Mesenchymal stem cell (in vitro differentiated cells and primary cell): Measurements from ENCODE around the gene NANOS1.
A peak's percentile ranks its signal among the peaks of the same experiment; 100 is the strongest.

Source experiments
- DNase-seq: peaks from one replicate; pipeline ENCODE4 v3.0.0-alpha.2; 2013
- H2AFZ ChIP-seq: one replicate; pipeline ENCODE4 v1.6.1; 2013; ENCODE audit warnings: low read depth, mild to moderate bottlenecking, control low read depth, inconsistent platforms, low read length, moderate library complexity
- H2AK5ac ChIP-seq: 2 replicates; pipeline ENCODE4 v1.6.1; 2013; ENCODE audit warnings: low read length, moderate library complexity, mild to moderate bottlenecking, inconsistent platforms; ENCODE audit not compliant: severe bottlenecking
- H2BK120ac ChIP-seq: one replicate; pipeline ENCODE4 v1.6.1; 2013; ENCODE audit warnings: low read depth, mild to moderate bottlenecking, inconsistent platforms, low read length, moderate library complexity
- H2BK12ac ChIP-seq, 2 experiments: one replicate each; pipeline ENCODE4 v1.6.1; 2013; ENCODE audit warnings: inconsistent platforms in 2 of 2, low read length in 2 of 2, mild to moderate bottlenecking in 2 of 2, moderate library complexity in 2 of 2, control low read depth in 1 of 2
- H2BK15ac ChIP-seq: one replicate; pipeline ENCODE4 v1.6.1; 2013; ENCODE audit warnings: mild to moderate bottlenecking, low read depth, inconsistent platforms; ENCODE audit not compliant: poor library complexity, severe bottlenecking
- H2BK5ac ChIP-seq: 2 replicates; pipeline ENCODE4 v1.6.1; 2013; ENCODE audit warnings: low read depth, mild to moderate bottlenecking, low read length, control low read depth, inconsistent platforms; ENCODE audit not compliant: poor library complexity, severe bottlenecking
- H3K14ac ChIP-seq, 2 experiments: one replicate each; pipeline ENCODE4 v1.6.1; 2013; ENCODE audit warnings: inconsistent platforms in 2 of 2, low read length in 2 of 2, control low read depth in 1 of 2, mild to moderate bottlenecking in 1 of 2, moderate library complexity in 1 of 2
- H3K18ac ChIP-seq, 2 experiments: one replicate each; pipeline ENCODE4 v1.6.1; 2013; ENCODE audit warnings: inconsistent platforms in 2 of 2, low read length in 2 of 2, control low read depth in 1 of 2, low read depth in 1 of 2, mild to moderate bottlenecking in 1 of 2
- H3K23ac ChIP-seq, 2 experiments: one replicate each; pipeline ENCODE4 v1.6.1; 2013; ENCODE audit warnings: inconsistent platforms in 2 of 2, low read length in 2 of 2, mild to moderate bottlenecking in 2 of 2, moderate library complexity in 2 of 2, control low read depth in 1 of 2
- H3K27ac ChIP-seq: 2 replicates; pipeline ENCODE4 v1.5.1; 2013; ENCODE audit warnings: mild to moderate bottlenecking, moderate library complexity, low read length, control low read depth, inconsistent platforms; ENCODE audit not compliant: poor library complexity, severe bottlenecking
- H3K27me3 ChIP-seq, 2 experiments: 2 replicates each; pipeline versions ENCODE4 v1.6.1 to v1.7.0; 2013; ENCODE audit warnings: low read length in 2 of 2, mild to moderate bottlenecking in 2 of 2, moderate library complexity in 2 of 2, control low read depth in 1 of 2, inconsistent platforms in 1 of 2; ENCODE audit not compliant: control insufficient read depth in 1 of 2, insufficient read depth in 1 of 2
- H3K36me3 ChIP-seq, 2 experiments: 2 replicates each; pipeline versions ENCODE4 v1.6.1 to v1.7.0; 2013; ENCODE audit warnings: low read length in 2 of 2, control low read depth in 1 of 2, inconsistent platforms in 1 of 2, low read depth in 1 of 2, mild to moderate bottlenecking in 1 of 2; ENCODE audit not compliant: insufficient read depth in 2 of 2, control insufficient read depth in 1 of 2
- H3K4ac ChIP-seq, 2 experiments: one replicate each; pipeline ENCODE4 v1.6.1; 2013; ENCODE audit warnings: inconsistent platforms in 2 of 2, low read length in 2 of 2, mild to moderate bottlenecking in 2 of 2, moderate library complexity in 2 of 2, control low read depth in 1 of 2, low read depth in 1 of 2
- H3K4me1 ChIP-seq: 2 replicates; pipeline ENCODE4 v1.6.1; 2013; ENCODE audit warnings: low read depth, low read length, control low read depth; ENCODE audit not compliant: control insufficient read depth, insufficient read depth
- H3K4me2 ChIP-seq: 2 replicates; pipeline ENCODE4 v1.6.1; 2013; ENCODE audit warnings: low read length, mild to moderate bottlenecking, inconsistent platforms; ENCODE audit not compliant: poor library complexity, severe bottlenecking
- H3K4me3 ChIP-seq, 2 experiments: 2 replicates each; pipeline versions ENCODE4 v1.5.1 to v1.7.0; 2013; ENCODE audit warnings: low read length in 2 of 2, mild to moderate bottlenecking in 2 of 2, control low read depth in 1 of 2, low read depth in 1 of 2; ENCODE audit not compliant: insufficient read depth in 1 of 2
- H3K79me1 ChIP-seq: replicated peaks from 2 replicates; pipeline ENCODE4 v1.6.1; 2013; ENCODE audit warnings: mild to moderate bottlenecking, control low read depth, low read length, inconsistent platforms; ENCODE audit not compliant: poor library complexity, severe bottlenecking
- H3K9ac ChIP-seq: 2 replicates; pipeline ENCODE4 v1.7.0; 2013; ENCODE audit warnings: mild to moderate bottlenecking, low read length, moderate library complexity
- H3K9me3 ChIP-seq: 2 replicates; pipeline ENCODE4 v1.7.0; 2013; ENCODE audit warnings: mild to moderate bottlenecking, low read length; ENCODE audit not compliant: control insufficient read depth
- H4K8ac ChIP-seq: one replicate; pipeline ENCODE4 v1.6.1; 2013; ENCODE audit warnings: inconsistent platforms, mild to moderate bottlenecking, low read length, moderate library complexity
- H4K91ac ChIP-seq: one replicate; pipeline ENCODE4 v1.6.1; 2013; ENCODE audit warnings: mild to moderate bottlenecking, low read length, inconsistent platforms
- WGBS: methylation state at CpG from one replicate; pipeline ENCODE4 v1.1.7; 2013; ENCODE audit warnings: mixed read lengths; 5-methylcytosine and 5-hydroxymethylcytosine counted together

Gene NANOS1

GRCh38 chr10:118981946-118982345, 47.6 kb upstream of the NANOS1 start:
- Histone ChIP-seq H3K4ac (no peak overlapping the region), H3K4me2 (no peak overlapping the region), H3K27ac (no peak overlapping the region), H3K18ac (no peak overlapping the region), H2BK15ac (no peak overlapping the region), H3K23ac (no peak overlapping the region), H3K4me3 (no peak overlapping the region), H2AK5ac (no peak overlapping the region), H3K9me3 (peaks cover 24% of the 10 kb centered on the region), H4K91ac (no peak overlapping the region), H2AFZ (no peak overlapping the region), H3K9ac (no peak overlapping the region), H2BK5ac (no peak overlapping the region), H3K4me1 (peaks cover 2% of the 10 kb centered on the region), H2BK12ac (no peak overlapping the region), H4K8ac (no peak overlapping the region), H3K14ac (no peak overlapping the region), H3K79me1 (no peaks in the 10 kb centered on the region), H3K27me3 (peaks cover 6 to 26% of the 10 kb centered on the region in 2 experiments), H3K36me3 (no peaks in the 10 kb centered on the region), H2BK120ac (no peak overlapping the region)
- 93% methylated on average over 11 of the region's 11 CpGs for whole genome bisulfite sequencing
- DNase-seq, result no peak

- Histone ChIP-seq H2AK5ac (no peak overlapping the region), H3K18ac (no peak overlapping the region), H3K4ac (no peak overlapping the region), H2BK5ac (no peak overlapping the region), H3K27ac (no peak overlapping the region), H3K27me3 (peaks cover 6 to 26% of the 10 kb centered on the region in 2 experiments), H2BK120ac (no peak overlapping the region), H3K79me1 (no peaks in the 10 kb centered on the region), H2AFZ (no peak overlapping the region), H2BK15ac (no peak overlapping the region), H3K4me3 (no peak overlapping the region), H4K8ac (no peak overlapping the region), H4K91ac (no peak overlapping the region), H3K14ac (peak overlapping the region in 1 of 2 experiments; percentile 15), H3K4me1 (no peaks in the 10 kb centered on the region), H3K9me3 (peaks cover 24% of the 10 kb centered on the region), H3K9ac (no peak overlapping the region), H3K36me3 (no peaks in the 10 kb centered on the region), H3K4me2 (no peak overlapping the region), H2BK12ac (no peak overlapping the region), H3K23ac (no peak overlapping the region)
- DNase-seq, result no peak
- 88% methylated on average over 3 of the region's 4 CpGs for WGBS
These were observed 47.1 kb upstream of the NANOS1 start for GRCh38 chr10:118982366-118982765.

- Histone ChIP-seq H3K36me3 (no peaks in the 10 kb centered on the region), H3K9ac (no peak overlapping the region), H4K91ac (no peak overlapping the region), H3K79me1 (no peaks in the 10 kb centered on the region), H2AFZ (no peak overlapping the region), H2BK5ac (no peak overlapping the region), H3K27ac (no peak overlapping the region), H2BK12ac (no peak overlapping the region), H3K4me3 (no peak overlapping the region), H3K4ac (no peak overlapping the region), H2AK5ac (no peak overlapping the region), H3K23ac (no peak overlapping the region), H3K27me3 (peaks cover 6 to 24% of the 10 kb centered on the region in 2 experiments), H2BK15ac (no peak overlapping the region), H3K4me1 (no peaks in the 10 kb centered on the region), H3K14ac (no peak overlapping the region), H3K18ac (no peak overlapping the region), H3K4me2 (no peak overlapping the region), H3K9me3 (peaks cover 24% of the 10 kb centered on the region), H4K8ac (no peak overlapping the region), H2BK120ac (no peak overlapping the region)
- DNase-seq, result no peak
- WGBS, result 100% methylated on average over 1 of the region's 1 CpG
These were observed 46.3 kb upstream of the NANOS1 start for GRCh38 chr10:118983263-118983662.

GRCh38 chr10:118985576-118985975, 43.9 kb upstream of the NANOS1 start:
- H2AK5ac ChIP-seq, result no peak overlapping the region
- no peak overlapping the region for H2BK12ac ChIP-seq
- H2AFZ ChIP-seq, result no peak overlapping the region
- no peak overlapping the region for H3K9ac ChIP-seq
- H2BK15ac ChIP-seq, result no peak overlapping the region
- H2BK120ac ChIP-seq, result no peak overlapping the region
- no peak overlapping the region for H3K23ac ChIP-seq
- no peak overlapping the region for H3K27ac ChIP-seq
- H3K4ac ChIP-seq, result no peak overlapping the region
- H3K36me3 ChIP-seq, result no peaks in the 10 kb centered on the region
- no peaks in the 10 kb centered on the region for H3K4me1 ChIP-seq
- no peak overlapping the region for H4K91ac ChIP-seq
- WGBS, result no CpG with 5 or more reads among the region's 2 CpGs
- H3K18ac ChIP-seq, result no peak overlapping the region
- H3K4me3 ChIP-seq, result no peak overlapping the region
- H3K14ac ChIP-seq, result no peak overlapping the region
- no peaks in the 10 kb centered on the region for H3K79me1 ChIP-seq
- H2BK5ac ChIP-seq, result no peak overlapping the region
- peaks cover 24% of the 10 kb centered on the region for H3K9me3 ChIP-seq
- peaks cover 0 to 10% of the 10 kb centered on the region in 2 experiments for H3K27me3 ChIP-seq
- no peak for DNase-seq
- no peak overlapping the region for H3K4me2 ChIP-seq
- no peak overlapping the region for H4K8ac ChIP-seq
